Left cardiac atrium (tissue), 4 donors: ENCODE measurements around the gene RPE. TPM values are rescaled to one million over a fixed set of nuclear protein-coding genes. Genes with fewer than 3 reads are reported as not detected.

Experiments
- ATAC-seq, 2 donors: fragments of 200-7000 bp; cut with Tn5 transposase; one replicate each; pipeline ENCODE4 v1.9.1; 2020; ENCODE audit warnings: mild to moderate bottlenecking in 2 of 2, moderate library complexity in 2 of 2
- DNase-seq: peaks from one replicate; pipeline ENCODE4 v3.0.0-alpha.2; 2020
- intact Hi-C, 2 donors: fragments of 100-400 bp; cut with DNase I; formaldehyde crosslinking; loops; one replicate each; pipeline versions ENCODE4 v1.14.1 to v1.15.1; 2022 to 2023
- total RNA-seq, 2 donors: library from RNA; stranded (reverse); fragmentation: NEBNext Ultra II Directional; extraction: Animal tissue kit (Norgen Biotek cat#: 25700); gene quantifications; one replicate each; pipeline ENCODE4 v1.2.1, GENCODE V29; 2021
- donor health status: DM: no; HTN: yes; CAD: no.
- donor health status: DM: no; HTN: yes; CAD: no; lungs with severe emphysema.
- donor health status: DM: yes; HTN: yes; CAD: no.
- donor health status: Dilated cardiomyopathy.

RPE gene
- total RNA-seq, 2 donors from 2014 or later = 29.3 to 30.0 TPM

- ATAC-seq = no peak
- intact Hi-C loops = no loop called here
Measured at GRCh38 chr2:209990838-209991237, 11.6 kb upstream of the RPE start.

DNA sequence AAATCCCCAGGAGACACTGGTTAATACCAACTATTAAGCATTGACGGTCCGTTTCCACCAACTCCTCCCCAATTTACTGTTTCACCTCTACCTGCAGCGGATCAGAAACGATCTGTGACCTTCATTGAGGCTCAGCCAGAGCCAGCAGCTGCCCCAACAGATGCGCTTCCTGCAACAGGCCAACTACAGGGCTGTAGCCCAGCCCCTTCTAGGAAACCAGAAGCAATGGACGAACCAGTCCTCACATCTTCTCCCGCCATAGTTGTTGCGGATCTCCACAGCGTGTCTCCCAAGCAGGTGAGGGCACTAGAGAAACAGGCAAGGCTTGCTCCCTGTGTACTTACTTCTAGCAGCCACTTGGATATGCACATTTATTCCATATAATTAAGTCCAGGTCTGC, 8.5 kb upstream of the RPE start:
- no peak for ATAC-seq
- intact Hi-C loops = no loop called here

More at GRCh38 chr2:209990838-209991237, 11.6 kb upstream of the RPE start:
- no peak for DNase-seq

GRCh38 chr2:209998596-209998995, 3.8 kb upstream of the RPE start:
- no peak for ATAC-seq
- intact Hi-C loops = no loop called here

More for the DNA sequence above, 8.5 kb upstream of the RPE start:
- DNase-seq = no peak

DNA sequence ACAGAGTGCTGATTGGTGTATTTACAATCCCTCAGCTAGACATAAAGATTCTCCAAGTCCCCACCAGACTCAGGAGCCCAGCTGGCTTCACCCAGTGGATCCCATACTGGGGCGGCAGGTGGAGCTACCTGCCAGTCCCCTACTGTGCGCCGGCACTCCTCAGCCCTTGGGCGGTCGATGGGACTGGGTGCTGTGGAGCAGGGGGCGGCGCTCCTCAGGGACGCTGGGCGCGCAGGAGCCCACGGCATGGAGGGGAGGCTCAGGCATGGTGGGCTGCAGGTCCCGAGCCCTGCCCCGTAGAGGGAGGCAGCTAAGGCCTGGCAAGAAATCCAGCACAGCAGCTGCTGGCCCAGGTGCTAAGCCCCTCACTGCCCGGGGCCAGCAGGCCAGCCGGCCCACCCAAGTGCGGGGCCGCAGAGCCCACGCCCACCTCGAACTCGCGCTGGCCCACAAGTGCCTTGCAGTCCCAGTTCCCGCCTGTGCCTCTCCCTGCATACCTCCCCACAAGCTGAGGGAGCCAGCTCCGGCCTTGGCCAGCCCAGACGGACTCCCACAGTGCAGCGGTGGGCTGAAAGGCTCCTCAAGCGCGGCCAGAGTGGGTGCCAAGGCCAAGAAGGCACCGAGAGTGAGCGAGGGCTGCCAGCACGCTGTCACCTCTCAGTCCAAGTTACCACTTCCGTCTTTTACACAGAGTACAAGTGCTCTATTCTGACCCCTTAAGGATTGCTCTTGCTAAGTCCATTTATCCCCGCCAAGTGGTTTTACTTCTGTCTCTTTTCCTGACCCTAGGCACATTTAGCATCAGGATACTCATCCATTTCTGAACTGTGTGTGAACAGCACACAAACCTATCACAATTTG, 1.7 kb upstream of the RPE start:
- DNase-seq = peak; percentile 23
- intact Hi-C loops = loop anchor here in 1 of 2 donors (5.0 kb wide), 1 partner anchor 172 kb away; the partner anchor contains the start of gene KANSL1L
- ATAC-seq = no peak

More at GRCh38 chr2:209998596-209998995, 3.8 kb upstream of the RPE start:
- DNase-seq = no peak

GRCh38 chr2:210003359-210003758, 921 bp downstream of the RPE start:
- ATAC-seq (no peak), DNase-seq (no peak)
- intact Hi-C loops = loop anchor here in 1 of 2 donors (5.0 kb wide), 1 partner anchor 169 kb away; the partner anchor contains the start of gene KANSL1L

GRCh38 chr2:210004881-210005280, 2.4 kb downstream of the RPE start:
- no peak for DNase-seq
- ATAC-seq = no peak
- intact Hi-C loops = loop anchor here in 1 of 2 donors (5.0 kb wide), 1 partner anchor 167 kb away; the partner anchor contains the start of gene KANSL1L

DNA sequence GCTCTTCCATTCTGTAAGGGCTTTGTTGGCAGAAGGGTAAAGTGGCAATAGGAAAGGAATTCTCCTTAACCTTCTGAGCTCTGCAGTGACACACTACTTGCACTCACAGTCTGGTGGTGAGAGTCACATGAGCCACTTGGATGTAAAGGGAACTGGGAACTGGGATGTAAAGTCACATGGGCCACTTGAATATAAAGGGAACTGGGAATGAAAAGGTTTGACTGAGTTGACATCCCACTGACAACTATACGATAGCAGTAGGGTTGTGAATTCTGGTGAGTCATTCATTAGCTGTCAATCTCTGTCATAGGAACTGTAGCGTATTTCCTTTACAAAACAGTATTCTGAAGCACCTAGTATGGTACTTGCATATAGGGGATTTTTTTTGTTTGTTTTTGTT, 5.5 kb downstream of the RPE start:
- DNase-seq = no peak

GRCh38 chr2:210009126-210009525, 6.7 kb downstream of the RPE start:
- ATAC-seq (no peak), DNase-seq (no peak)
- intact Hi-C loops = no loop called here

More for the DNA sequence above, 5.5 kb downstream of the RPE start:
- ATAC-seq = peak; percentile 8 to 50
- intact Hi-C loops = no loop called here

DNA sequence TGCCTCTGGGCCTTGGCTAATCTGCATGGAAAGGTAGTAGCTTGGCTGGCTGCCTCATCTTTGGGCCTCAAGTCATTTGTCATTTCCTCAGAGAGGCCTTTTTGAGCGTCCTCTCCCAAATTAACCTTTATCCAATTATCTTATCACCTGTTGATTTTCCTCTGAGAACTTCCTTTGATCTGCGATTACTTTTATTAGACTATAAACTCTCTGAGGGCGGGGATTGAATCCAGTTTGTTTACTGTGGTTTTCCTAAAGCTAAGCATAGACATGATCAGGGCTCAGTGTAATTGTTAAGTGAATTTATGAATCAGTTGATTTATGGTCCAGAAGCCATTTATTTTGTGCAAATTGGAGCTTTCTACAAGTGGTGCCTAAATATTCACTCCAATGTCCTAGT, 7.5 kb downstream of the RPE start:
- no peak for DNase-seq
- ATAC-seq = no peak
- intact Hi-C loops = no loop called here

DNA sequence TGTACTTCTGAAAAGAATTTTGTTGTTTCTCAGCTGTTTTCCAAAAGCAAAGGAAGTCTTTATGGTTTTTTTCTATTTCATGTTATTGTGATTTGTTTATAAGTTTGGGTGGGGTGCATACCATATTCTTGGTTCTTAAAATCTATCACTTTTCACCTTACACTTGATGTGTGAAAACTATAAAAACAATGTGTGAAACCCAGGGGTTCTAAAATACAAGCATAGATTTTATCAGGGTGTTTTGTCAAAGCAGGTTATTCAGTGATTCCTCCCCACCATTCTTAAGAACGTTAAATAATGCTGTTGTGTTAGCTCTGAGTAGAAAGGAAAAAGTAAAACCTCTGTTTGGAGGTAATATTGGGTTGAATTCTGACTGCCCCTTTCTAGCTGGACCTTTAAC, 17.7 kb downstream of the RPE start:
- intact Hi-C loops = no loop called here
- no peak for ATAC-seq
- no peak for DNase-seq

DNA sequence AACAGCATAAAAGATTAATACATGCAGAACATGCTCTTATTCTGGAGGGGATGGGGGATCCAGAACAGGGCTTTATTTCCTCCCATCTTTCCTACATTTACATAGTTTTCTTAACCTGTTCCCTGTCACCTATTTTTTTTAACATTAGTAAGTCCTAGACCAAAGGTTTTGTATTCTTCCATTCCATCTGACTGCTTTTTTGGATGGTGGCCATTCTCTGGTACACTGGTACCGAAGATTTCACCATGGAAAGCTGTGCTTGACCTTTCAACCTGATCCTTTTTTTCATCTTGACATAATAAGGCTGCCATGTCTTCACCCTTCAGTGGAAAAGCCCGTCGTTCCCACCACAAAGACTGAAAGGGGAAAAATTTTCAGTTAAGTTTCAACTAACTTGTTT, 20.4 kb downstream of the RPE start:
- ATAC-seq (no peak), DNase-seq (no peak)
- intact Hi-C loops = no loop called here

DNA sequence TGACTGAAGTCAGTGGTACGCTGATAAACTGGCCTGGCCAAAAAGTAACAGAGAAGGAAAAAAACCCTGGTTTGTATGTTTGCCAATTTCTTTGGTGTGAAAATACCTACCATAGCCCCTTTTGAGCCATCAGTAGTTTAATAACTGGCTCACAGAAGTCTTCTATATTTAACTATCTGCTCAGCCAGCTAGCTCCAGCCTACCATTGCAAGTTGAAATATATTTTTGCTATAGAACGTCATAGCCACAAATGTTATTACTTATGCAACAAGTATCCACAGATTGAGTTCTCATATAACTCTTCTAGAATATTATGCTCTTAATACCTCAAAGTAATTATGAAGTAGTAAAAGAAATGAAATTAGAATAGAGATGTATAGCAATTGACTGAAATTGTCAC, 25.2 kb downstream of the RPE start:
- ATAC-seq = no peak
- intact Hi-C loops = no loop called here
- no peak for DNase-seq

DNA sequence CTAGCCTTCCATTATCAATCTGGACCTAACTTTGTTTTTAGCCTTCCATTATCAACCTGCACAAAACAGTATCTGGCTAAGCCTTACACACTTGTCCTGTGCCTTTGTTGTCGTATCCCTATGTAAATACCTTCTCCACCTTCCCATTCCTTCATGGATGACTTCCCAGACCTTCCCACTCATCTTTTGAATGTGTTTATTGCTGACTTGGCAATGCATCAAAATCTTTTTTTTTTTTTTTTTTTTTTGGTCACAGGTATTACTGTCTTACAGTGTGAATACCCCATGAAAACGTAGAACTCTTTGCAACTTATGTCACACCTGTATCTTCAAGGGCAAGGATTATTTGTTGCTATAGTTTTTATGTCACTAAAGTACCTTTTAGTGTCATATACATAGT, 25.7 kb downstream of the RPE start:
- ATAC-seq = no peak
- intact Hi-C loops = no loop called here
- DNase-seq = no peak

DNA sequence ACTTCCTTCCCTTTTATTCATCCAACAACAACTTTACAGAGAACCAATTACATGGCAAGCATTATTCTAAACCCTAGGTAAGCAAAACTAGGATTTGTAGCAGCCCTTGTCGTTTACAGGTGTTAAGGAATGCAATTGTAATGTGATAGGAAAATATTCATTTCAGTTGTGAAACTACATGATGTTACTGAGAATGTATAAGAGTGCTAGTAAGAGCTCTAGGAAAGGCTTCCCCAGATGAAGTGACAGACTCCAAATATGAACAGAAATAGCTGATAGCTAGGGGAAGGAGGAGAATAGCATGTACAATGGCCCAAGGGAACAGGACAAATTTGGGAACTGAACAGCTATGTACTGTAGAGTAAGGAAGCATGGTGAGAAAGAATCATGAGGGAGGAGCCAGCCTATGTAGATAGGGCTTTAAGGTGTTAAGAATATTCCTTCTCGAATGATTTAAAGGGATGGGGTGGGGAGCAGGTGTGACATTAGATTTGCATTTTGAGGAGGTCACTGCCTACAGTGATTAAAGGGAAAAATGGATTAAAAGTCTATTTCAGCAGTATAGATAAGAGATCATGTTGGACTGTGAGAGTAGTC, 31.7 kb downstream of the RPE start:
- DNase-seq (no peak), ATAC-seq (no peak)
- intact Hi-C loops = no loop called here

- no peak for DNase-seq
- intact Hi-C loops = no loop called here
- ATAC-seq = no peak
Measured at GRCh38 chr2:210035679-210036078, 33.2 kb downstream of the RPE start.

- DNase-seq (no peak), ATAC-seq (no peak)
- intact Hi-C loops = no loop called here
Measured at GRCh38 chr2:210038078-210038477, 35.6 kb downstream of the RPE start.

GRCh38 chr2:210046851-210047500, 44.5 kb downstream of the RPE start:
- no peak for ATAC-seq
- no peak for DNase-seq
- intact Hi-C loops = no loop called here

GRCh38 chr2:210049831-210050230, 47.4 kb downstream of the RPE start:
- intact Hi-C loops = no loop called here
- DNase-seq (no peak), ATAC-seq (no peak)

DNA sequence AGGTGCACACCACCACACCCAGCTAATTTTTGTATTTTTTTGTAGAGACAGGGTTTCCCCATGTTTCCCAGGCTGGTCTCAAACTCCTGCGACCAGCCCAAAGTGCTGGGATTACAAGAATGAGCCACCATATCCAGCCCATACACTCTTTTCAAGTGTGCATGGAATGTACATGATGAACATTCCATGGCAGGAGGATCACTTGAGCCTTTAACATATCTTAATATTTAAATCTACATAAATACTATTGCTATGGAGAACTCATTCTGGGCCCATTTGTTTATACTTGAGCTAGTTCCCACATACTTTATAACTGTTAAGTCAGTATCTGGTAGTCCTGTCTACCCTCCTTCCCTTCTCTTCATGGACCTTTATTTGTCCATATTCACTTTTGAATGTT, 48.4 kb downstream of the RPE start:
- intact Hi-C loops = no loop called here
- DNase-seq (no peak), ATAC-seq (no peak)

DNA sequence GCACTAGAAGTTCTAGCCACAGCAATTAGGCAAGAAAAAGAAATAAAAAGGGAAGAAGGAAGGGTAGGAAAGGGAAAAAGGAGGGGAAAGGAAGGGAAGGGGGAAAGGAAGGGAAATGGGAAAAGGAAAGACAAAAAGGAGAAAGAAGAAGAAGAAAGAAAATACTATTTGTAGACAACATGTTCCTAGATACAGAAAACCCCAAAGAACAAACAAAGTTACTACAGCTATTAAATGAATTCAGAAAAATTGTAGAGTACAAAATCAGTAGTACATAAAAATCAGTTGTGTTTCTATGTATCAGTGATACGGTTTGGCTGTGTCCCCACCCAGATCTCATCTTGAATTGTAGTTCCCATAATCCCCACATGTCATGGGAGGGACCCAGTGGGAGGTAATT, 52.3 kb downstream of the RPE start:
- intact Hi-C loops = no loop called here
- DNase-seq = no peak
- ATAC-seq = no peak
